Activated naive CD4-positive, alpha-beta T cell treated with anti-CD3 and anti-CD28 coated beads, Interleukin-2, amount 10 ng/mL, durations not matched to agents 5 hours and 36 hours (primary cell): ENCODE data around the gene TEKT3. TPM values are rescaled to one million over a fixed set of nuclear protein-coding genes. Genes with fewer than 3 reads are reported as not detected.

Experiments used
- total RNA-seq, 2 experiments: library from RNA; stranded (reverse); gene quantifications; one replicate each; pipeline ENCODE4 v1.2.3, GENCODE V29; 2021

The TEKT3 gene
- total RNA-seq, result not detected

DNA sequence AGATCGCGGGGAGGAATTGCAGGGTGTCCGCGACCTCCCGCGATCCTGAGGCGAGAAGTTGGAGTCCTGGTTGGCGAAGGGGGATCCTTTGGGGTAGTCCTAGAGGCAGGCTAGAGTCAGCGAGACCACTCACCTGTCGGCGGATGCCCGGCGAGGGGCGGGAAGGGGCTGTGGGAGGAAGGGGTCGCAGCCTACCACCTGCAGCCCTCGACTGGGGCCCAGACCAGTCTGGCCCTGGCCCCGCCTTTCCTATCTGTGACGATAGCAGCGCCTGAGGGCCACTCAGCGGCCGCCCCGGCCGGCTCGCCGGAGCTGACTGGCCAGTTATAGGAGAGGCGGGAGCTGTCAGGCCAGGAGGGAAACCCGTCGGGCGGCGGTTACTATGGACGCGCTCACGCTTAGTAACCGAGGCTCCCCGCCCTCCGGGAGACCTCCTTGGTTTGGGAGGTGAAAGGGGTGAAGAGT is at the start of gene TEKT3:
Gene TEKT3 (minus strand): TSS at position 213 of the 465 bp plus-strand sequence. CDS start 10,012 bp downstream, outside the sequence.

DNA sequence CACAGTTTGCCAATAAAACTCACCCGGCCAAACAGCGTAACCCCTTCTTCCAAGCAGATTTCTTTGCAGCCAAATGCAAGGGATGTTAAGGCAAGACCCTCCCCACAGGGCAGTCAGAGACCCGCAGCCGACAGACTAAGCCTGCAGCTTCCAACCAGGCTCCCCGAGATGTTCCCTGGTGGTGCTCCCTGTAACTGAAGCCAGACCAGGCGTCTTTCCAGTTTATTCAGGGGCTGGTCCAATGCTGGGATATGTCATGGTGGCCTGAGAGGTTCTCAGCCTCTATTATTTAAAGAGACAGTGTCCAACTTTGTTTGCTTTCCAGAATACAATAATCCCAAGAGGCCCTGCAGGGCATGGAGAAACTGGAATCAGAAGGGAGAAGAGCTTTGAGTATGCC is 76.3 kb downstream of the TEKT3 start, which contains the start of gene PMP22:
Gene PMP22 (minus strand): TSS at position 196 of the 400 bp plus-strand sequence. CDS start 4,599 bp downstream, outside the sequence.

Other genes starting within 250 kb of the TEKT3 start
- not detected for gene PMP22, start 76.3 kb downstream of the TEKT3 start, total RNA-seq
- 1 to 10 TPM; 3.9 to 4.1 TPM for gene CDRT4, start 126.0 kb upstream of the TEKT3 start, total RNA-seq
- gene TVP23C, start 221.9 kb upstream of the TEKT3 start, total RNA-seq, result 10 to 100 TPM; 13.5 to 14.6 TPM